ENCODE data around the gene RNF152. TPM values are rescaled to one million over a fixed set of nuclear protein-coding genes. Genes with fewer than 3 reads are reported as not detected.

Gene RNF152
- total RNA-seq, 1 experiment from 2014 or later: 0.18 TPM

GRCh38 chr18:61840324-61840723 is 52.5 kb downstream of the RNF152 start:
- H3K27ac ChIP-seq (ENCODE audit: low read length): no peak overlapping the region
- intact Hi-C loops (cut with micrococcal nuclease; ENCODE audit: unreplicated experiment) (no loop called here), in situ Hi-C loops (cut with HindIII; ENCODE audit: low pct_unique_long_range_greater_than_20kb, low sequenced_read_pairs) (no loop called here)
- no TSS peak for BruUV-seq (replicated peaks)
- ChIA-PET CTCF (no interaction called here), POLR2A (no interaction called here)
- H3K4me3 ChIP-seq (ENCODE audit: low read depth in 2 of 2, low read length in 2 of 2): no peak overlapping the region
- ATAC-seq (no peak), DNase-seq (ENCODE audit: low read depth, low spot score) (no peak)
- no peaks in the 10 kb centered on the region for H3K36me3 ChIP-seq (ENCODE audit: control insufficient read depth, insufficient read depth, low read length)
- no peaks in the 10 kb centered on the region for H3K27me3 ChIP-seq (ENCODE audit: control insufficient read depth, insufficient read depth, low read length)
- H3K4me1 ChIP-seq (ENCODE audit: control insufficient read depth, insufficient read depth, low read length): no peaks in the 10 kb centered on the region
- no peaks in the 10 kb centered on the region for H3K9me3 ChIP-seq (ENCODE audit: control insufficient read depth, insufficient read depth, low read depth, low read length)
- no peak for TF ChIP-seq SIN3A (IDR thresholded peaks at IDR 0.05; ENCODE audit: borderline replicate concordance, insufficient read depth, low read depth, low read length)
- TF ChIP-seq TCF7L2 (IDR thresholded peaks at IDR 0.05; ENCODE audit: low read depth, low read length): no peak
- no peak for TF ChIP-seq POLR2AphosphoS5 (IDR thresholded peaks at IDR 0.05; ENCODE audit: low read depth, low read length)
- TF ChIP-seq CTCF (IDR thresholded peaks at IDR 0.05): no peak
- TF ChIP-seq REST (IDR thresholded peaks at IDR 0.05; ENCODE audit: insufficient read depth in 1 of 2, low read depth in 2 of 2, low read length in 1 of 2): no peak

- Histone ChIP-seq H3K27me3 (ENCODE audit: control insufficient read depth, insufficient read depth, low read length) (no peaks in the 10 kb centered on the region), H3K4me3 (ENCODE audit: low read depth in 2 of 2, low read length in 2 of 2) (no peak overlapping the region), H3K27ac (ENCODE audit: low read length) (no peak overlapping the region), H3K36me3 (ENCODE audit: control insufficient read depth, insufficient read depth, low read length) (no peaks in the 10 kb centered on the region), H3K4me1 (ENCODE audit: control insufficient read depth, insufficient read depth, low read length) (no peaks in the 10 kb centered on the region), H3K9me3 (ENCODE audit: control insufficient read depth, insufficient read depth, low read depth, low read length) (no peaks in the 10 kb centered on the region)
- POLR2A ChIA-PET: no interaction called here
- CTCF ChIA-PET: no interaction called here
- DNase-seq (ENCODE audit: low read depth, low spot score) (no peak), ATAC-seq (no peak)
- in situ Hi-C loops (cut with HindIII; ENCODE audit: low pct_unique_long_range_greater_than_20kb, low sequenced_read_pairs): no loop called here
- TF ChIP-seq SIN3A (IDR thresholded peaks at IDR 0.05; ENCODE audit: borderline replicate concordance, insufficient read depth, low read depth, low read length): no peak
- TF ChIP-seq CTCF (IDR thresholded peaks at IDR 0.05): no peak
- no peak for TF ChIP-seq TCF7L2 (IDR thresholded peaks at IDR 0.05; ENCODE audit: low read depth, low read length)
- TF ChIP-seq POLR2AphosphoS5 (IDR thresholded peaks at IDR 0.05; ENCODE audit: low read depth, low read length): no peak
- no peak for TF ChIP-seq REST (IDR thresholded peaks at IDR 0.05; ENCODE audit: insufficient read depth in 1 of 2, low read depth in 2 of 2, low read length in 1 of 2)
- intact Hi-C loops (cut with micrococcal nuclease; ENCODE audit: unreplicated experiment): no loop called here
- BruUV-seq (replicated peaks): no TSS peak
Observed at GRCh38 chr18:61838521-61838920, 54.3 kb downstream of the RNF152 start.

All from Panc1 (cell line).